Mucosa of descending colon (tissue), 3 donors: ENCODE results near the gene JAZF1. TPM values are rescaled to one million over a fixed set of nuclear protein-coding genes. Genes with fewer than 3 reads are reported as not detected.

Experiments used
- ATAC-seq: fragments of 200-7000 bp; cut with Tn5 transposase; one replicate; pipeline ENCODE4 v1.9.1; 2020; ENCODE audit warnings: mild to moderate bottlenecking, moderate library complexity
- DNase-seq, 3 donors: peaks; one replicate each; pipeline ENCODE4 v3.0.0-alpha.2; 2020
- H3K36me3 ChIP-seq: fragments of 200-600 bp; one replicate; pipeline ENCODE4 v1.8.0; 2021; ENCODE audit warnings: low read depth, mild to moderate bottlenecking
- H3K4me1 ChIP-seq: fragments of 200-600 bp; one replicate; pipeline ENCODE4 v1.8.0; 2021; ENCODE audit warnings: low read depth, mild to moderate bottlenecking
- H3K4me3 ChIP-seq: fragments of 200-600 bp; one replicate; pipeline ENCODE4 v1.8.0; 2021; ENCODE audit warnings: mild to moderate bottlenecking
- H3K9me3 ChIP-seq: fragments of 200-600 bp; one replicate; pipeline ENCODE4 v1.8.0; 2021; ENCODE audit warnings: mild to moderate bottlenecking
- intact Hi-C, 2 donors: fragments of 100-400 bp; cut with DNase I in 1 of 2; cut with micrococcal nuclease in 1 of 2; formaldehyde crosslinking; loops; one replicate each; pipeline versions ENCODE4 v1.11.0 to v1.11.1; 2022; cut with DNase I, micrococcal nuclease
- total RNA-seq, 3 donors: library from RNA; stranded (reverse); fragmentation: NEBNext Ultra II Directional in 2 of 3; extraction: Animal tissue kit (Norgen Biotek cat#: 25700) in 2 of 3; gene quantifications; one replicate each; pipeline versions ENCODE4 v1.2.1 to v1.2.4, GENCODE V29; 2021 to 2023
- TF ChIP-seq, protein P1 (sequence below): fragments of 200-600 bp; IDR thresholded peaks from one replicate; pipeline ENCODE4 v1.8.0; 2022; ENCODE audit warnings: antibody characterized with exemption, mild to moderate bottlenecking
- donor health status: DM: no; HTN: no; CAD: no; lungs with moderate emphysema.
- donor health status: DM: no; HTN: no; CAD: no.
- donor health status: DM: no; HTN: yes; CAD: no.

Gene JAZF1
- total RNA-seq, 3 donors from 2014 or later = 4.9 to 68.4 (median 6.4) TPM

DNA sequence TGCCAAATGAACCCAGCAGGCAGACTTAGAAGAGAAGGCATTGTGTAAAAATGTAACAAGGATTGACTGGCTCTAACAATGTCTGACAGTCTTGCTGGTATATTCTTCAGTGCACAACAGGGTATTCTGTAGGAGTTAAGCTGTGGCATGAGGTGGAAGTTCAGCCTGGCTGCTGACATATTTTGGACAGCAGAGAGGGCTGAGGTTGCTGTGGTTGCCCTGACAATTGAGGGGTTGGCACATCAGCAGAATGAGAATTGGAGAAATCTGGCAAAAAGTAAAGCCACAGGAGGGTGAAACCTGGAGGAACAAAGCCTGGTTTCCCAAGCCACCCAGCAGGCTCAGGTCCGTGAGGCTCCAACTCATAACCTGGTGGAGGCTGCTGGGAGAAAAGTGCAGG is 220.2 kb downstream of the JAZF1 start:
- no peak overlapping the region for H3K4me3 ChIP-seq
- no peaks in the 10 kb centered on the region for H3K9me3 ChIP-seq
- peaks cover 5% of the 10 kb centered on the region for H3K4me1 ChIP-seq
- DNase-seq (no peak), ATAC-seq (no peak)
- H3K36me3 ChIP-seq = no peaks in the 10 kb centered on the region
- intact Hi-C loops = no loop called here
- TF ChIP-seq, protein P1, sequence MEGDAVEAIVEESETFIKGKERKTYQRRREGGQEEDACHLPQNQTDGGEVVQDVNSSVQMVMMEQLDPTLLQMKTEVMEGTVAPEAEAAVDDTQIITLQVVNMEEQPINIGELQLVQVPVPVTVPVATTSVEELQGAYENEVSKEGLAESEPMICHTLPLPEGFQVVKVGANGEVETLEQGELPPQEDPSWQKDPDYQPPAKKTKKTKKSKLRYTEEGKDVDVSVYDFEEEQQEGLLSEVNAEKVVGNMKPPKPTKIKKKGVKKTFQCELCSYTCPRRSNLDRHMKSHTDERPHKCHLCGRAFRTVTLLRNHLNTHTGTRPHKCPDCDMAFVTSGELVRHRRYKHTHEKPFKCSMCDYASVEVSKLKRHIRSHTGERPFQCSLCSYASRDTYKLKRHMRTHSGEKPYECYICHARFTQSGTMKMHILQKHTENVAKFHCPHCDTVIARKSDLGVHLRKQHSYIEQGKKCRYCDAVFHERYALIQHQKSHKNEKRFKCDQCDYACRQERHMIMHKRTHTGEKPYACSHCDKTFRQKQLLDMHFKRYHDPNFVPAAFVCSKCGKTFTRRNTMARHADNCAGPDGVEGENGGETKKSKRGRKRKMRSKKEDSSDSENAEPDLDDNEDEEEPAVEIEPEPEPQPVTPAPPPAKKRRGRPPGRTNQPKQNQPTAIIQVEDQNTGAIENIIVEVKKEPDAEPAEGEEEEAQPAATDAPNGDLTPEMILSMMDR = no peak

- intact Hi-C loops = no loop called here
- H3K36me3 ChIP-seq = no peaks in the 10 kb centered on the region
- no peaks in the 10 kb centered on the region for H3K9me3 ChIP-seq
- no peak for DNase-seq
- H3K4me3 ChIP-seq = no peak overlapping the region
- peaks cover 5% of the 10 kb centered on the region for H3K4me1 ChIP-seq
- ATAC-seq = peak; percentile 19
- TF ChIP-seq, protein P1 = no peak
Measured at GRCh38 chr7:27958933-27959548, 221.6 kb downstream of the JAZF1 start.

DNA sequence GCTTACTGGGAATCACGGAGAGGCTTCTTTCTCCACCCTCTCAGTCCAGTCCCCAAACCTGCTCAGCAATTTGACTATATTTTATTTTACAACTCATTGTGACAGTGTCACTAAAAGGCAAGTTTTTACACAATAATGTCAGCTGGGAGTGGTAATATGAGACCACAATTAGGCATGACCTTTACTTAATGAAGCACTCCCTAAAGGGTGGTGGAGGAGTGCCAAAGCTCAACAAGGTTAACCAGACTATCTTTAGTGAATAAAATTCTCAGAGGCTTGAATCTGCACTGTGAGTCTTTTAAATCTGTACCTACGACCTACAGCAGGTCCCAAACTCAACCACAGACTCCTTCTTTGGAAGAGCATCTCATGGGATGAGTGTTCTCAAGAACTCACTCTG is 225.0 kb downstream of the JAZF1 start:
- DNase-seq = no peak
- TF ChIP-seq, protein P1 = no peak
- intact Hi-C loops = no loop called here
- Histone ChIP-seq H3K4me3 (no peak overlapping the region), H3K36me3 (no peaks in the 10 kb centered on the region), H3K9me3 (no peaks in the 10 kb centered on the region), H3K4me1 (no peaks in the 10 kb centered on the region)
- ATAC-seq = no peak

- Histone ChIP-seq H3K9me3 (no peaks in the 10 kb centered on the region), H3K4me3 (no peak overlapping the region), H3K4me1 (no peaks in the 10 kb centered on the region), H3K36me3 (no peaks in the 10 kb centered on the region)
- TF ChIP-seq, protein P1 = no peak
- intact Hi-C loops = no loop called here
- DNase-seq (no peak), ATAC-seq (no peak)
Measured at GRCh38 chr7:27955011-27955410, 225.6 kb downstream of the JAZF1 start.

DNA sequence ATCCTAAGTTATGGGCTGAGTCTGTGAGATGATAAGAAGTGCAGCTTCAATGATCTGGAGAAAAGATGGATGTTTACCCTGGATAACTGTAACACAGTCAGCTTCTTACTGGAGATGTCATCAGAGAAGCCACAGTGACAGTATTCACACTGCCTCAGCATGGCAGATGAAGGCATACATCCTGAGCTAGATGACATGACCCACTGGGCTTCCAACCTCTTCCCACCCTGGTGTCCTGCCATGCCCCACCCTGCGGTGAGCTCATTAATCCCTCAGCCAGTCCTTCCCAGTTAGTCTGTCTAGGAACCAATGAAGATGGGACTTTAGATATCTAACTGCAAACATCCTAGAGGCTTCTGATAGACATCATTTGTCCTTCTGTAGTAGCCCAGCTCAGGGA is 226.8 kb downstream of the JAZF1 start:
- H3K4me1 ChIP-seq = no peaks in the 10 kb centered on the region
- ATAC-seq (no peak), DNase-seq (no peak)
- intact Hi-C loops = no loop called here
- TF ChIP-seq, protein P1 = no peak
- H3K4me3 ChIP-seq = no peak overlapping the region
- H3K9me3 ChIP-seq = no peaks in the 10 kb centered on the region
- no peaks in the 10 kb centered on the region for H3K36me3 ChIP-seq

GRCh38 chr7:27953361-27953760 is 227.2 kb downstream of the JAZF1 start:
- H3K4me3 ChIP-seq = no peak overlapping the region
- no peaks in the 10 kb centered on the region for H3K4me1 ChIP-seq
- no peaks in the 10 kb centered on the region for H3K9me3 ChIP-seq
- ATAC-seq (no peak), DNase-seq (no peak)
- no peaks in the 10 kb centered on the region for H3K36me3 ChIP-seq
- intact Hi-C loops = no loop called here
- TF ChIP-seq, protein P1 = no peak
